Endothelial cell (in vitro differentiated cells): ENCODE data around the gene TPTE2. TPM values are rescaled to one million over a fixed set of nuclear protein-coding genes. Genes with fewer than 3 reads are reported as not detected.
"Not testable (repeated sequence)": the region's sequence is repeated elsewhere in the genome, so short reads cannot be mapped to it uniquely, and the experiment has no call there.

Experiments used
- DNase-seq: peaks from one replicate; pipeline ENCODE4 v3.0.0; 2021; ENCODE audit warnings: low spot score
- H3K27ac Mint-ChIP-seq: one replicate; pipeline ENCODE4 v1.8.0; 2021; ENCODE audit warnings: mixed read lengths, inconsistent platforms; ENCODE audit not compliant: unreplicated experiment
- H3K27me3 Mint-ChIP-seq: one replicate; pipeline ENCODE4 v1.8.0; 2021; ENCODE audit warnings: mild to moderate bottlenecking, moderate library complexity, mixed read lengths, inconsistent platforms; ENCODE audit not compliant: unreplicated experiment
- H3K36me3 Mint-ChIP-seq: one replicate; pipeline ENCODE4 v1.8.0; 2021; ENCODE audit warnings: mild to moderate bottlenecking, low read depth, mixed read lengths, inconsistent platforms; ENCODE audit not compliant: unreplicated experiment
- H3K4me1 Mint-ChIP-seq: one replicate; pipeline ENCODE4 v1.8.0; 2021; ENCODE audit warnings: mild to moderate bottlenecking, mixed read lengths, inconsistent platforms; ENCODE audit not compliant: unreplicated experiment
- H3K4me3 Mint-ChIP-seq: one replicate; pipeline ENCODE4 v1.8.0; 2021; ENCODE audit warnings: mild to moderate bottlenecking, mixed read lengths, inconsistent platforms; ENCODE audit not compliant: unreplicated experiment
- H3K9me3 Mint-ChIP-seq: one replicate; pipeline ENCODE4 v1.8.0; 2021; ENCODE audit warnings: mixed read lengths, inconsistent platforms; ENCODE audit not compliant: unreplicated experiment
- CTCF ChIP-seq: fragments of 200-600 bp; sonication (generic); IDR thresholded peaks from one replicate; pipeline ENCODE4 v1.5.0; 2021; ENCODE audit warnings: antibody characterized with exemption; ENCODE audit not compliant: unreplicated experiment
- total RNA-seq: library from RNA; stranded (reverse); fragmentation: NEBNext Ultra II Directional; extraction: Animal tissue kit (Norgen Biotek cat#: 25700); gene quantifications from one replicate; pipeline ENCODE4 v1.2.1, GENCODE V29; 2021; ENCODE audit not compliant: unreplicated experiment

The TPTE2 gene
- total RNA-seq, 1 donor from 2014 or later: not detected

- Mint-ChIP-seq H3K4me1 (no peaks in the 10 kb centered on the region), H3K27me3 (no peaks in the 10 kb centered on the region), H3K36me3 (no peaks in the 10 kb centered on the region), H3K4me3 (no peak overlapping the region), H3K27ac (no peak overlapping the region), H3K9me3 (peaks cover 8% of the 10 kb centered on the region)
- DNase-seq: no peak
- TF ChIP-seq CTCF: no peak
Observed at GRCh38 chr13:19567820-19568534, 6.6 kb upstream of the TPTE2 start.

- Mint-ChIP-seq H3K36me3 (no peaks in the 10 kb centered on the region), H3K4me1 (no peaks in the 10 kb centered on the region), H3K9me3 (peaks cover 5% of the 10 kb centered on the region), H3K27me3 (peaks cover 4% of the 10 kb centered on the region), H3K27ac (no peak overlapping the region), H3K4me3 (no peak overlapping the region)
- TF ChIP-seq CTCF: no peak
- no peak for DNase-seq
Observed at GRCh38 chr13:19561585-19561984, 253 bp upstream of the TPTE2 start.

GRCh38 chr13:19560672-19561071 is 660 bp downstream of the TPTE2 start:
- DNase-seq, H3K4me3 Mint-ChIP-seq, H3K27ac Mint-ChIP-seq, H3K36me3 Mint-ChIP-seq, H3K4me1 Mint-ChIP-seq, H3K27me3 Mint-ChIP-seq, H3K9me3 Mint-ChIP-seq: not testable (repeated sequence)

- not testable (repeated sequence) for H3K27ac Mint-ChIP-seq, H3K4me3 Mint-ChIP-seq, DNase-seq, H3K4me1 Mint-ChIP-seq, H3K36me3 Mint-ChIP-seq, H3K9me3 Mint-ChIP-seq, H3K27me3 Mint-ChIP-seq
Observed at GRCh38 chr13:19559739-19560138, 1.6 kb downstream of the TPTE2 start.

- H3K4me1 Mint-ChIP-seq, H3K36me3 Mint-ChIP-seq, DNase-seq, H3K27me3 Mint-ChIP-seq, H3K9me3 Mint-ChIP-seq, H3K27ac Mint-ChIP-seq, H3K4me3 Mint-ChIP-seq: not testable (repeated sequence)
Observed at GRCh38 chr13:19557287-19557686, 4.0 kb downstream of the TPTE2 start.

GRCh38 chr13:19549245-19549644 is 12.1 kb downstream of the TPTE2 start:
- not testable (repeated sequence) for H3K4me3 Mint-ChIP-seq, H3K36me3 Mint-ChIP-seq, H3K27me3 Mint-ChIP-seq, H3K4me1 Mint-ChIP-seq, H3K27ac Mint-ChIP-seq, DNase-seq
- peaks cover 14% of the 10 kb centered on the region for H3K9me3 Mint-ChIP-seq

- not testable (repeated sequence) for H3K36me3 Mint-ChIP-seq, H3K9me3 Mint-ChIP-seq, DNase-seq, H3K4me3 Mint-ChIP-seq, H3K27ac Mint-ChIP-seq, H3K27me3 Mint-ChIP-seq, H3K4me1 Mint-ChIP-seq
Observed at GRCh38 chr13:19525634-19526033, 35.7 kb downstream of the TPTE2 start.
